ENCODE data around the gene CIAO2B. TPM values are rescaled to one million over a fixed set of nuclear protein-coding genes. Genes with fewer than 3 reads are reported as not detected.

The CIAO2B gene
- total RNA-seq (ENCODE audit: unreplicated experiment) = 89.4 TPM
- long read RNA-seq, transcript CIAO2B-203 (4 exons, 718 nt) = minor isoform, 11 of 102 reads
- long read RNA-seq, transcript CIAO2B-201 (5 exons, 676 nt) = major isoform, 85 of 102 reads
- long read RNA-seq, partial matches to known transcripts = 5 of 102 reads
- long read RNA-seq, other reads (novel, unspliced or antisense) = 1 of 102 reads

GRCh38 chr16:66934138-66934838 lies at the start of gene CIAO2B:
CIAO2B (minus strand) TSS chr16:66934402; CDS start chr16:66934364, 38 bp downstream.
- H3K4me3 Mint-ChIP-seq (ENCODE audit: unreplicated experiment) = peak within 1 kb of the TSS; percentile 95
- DNase-seq = peak; percentile 94
- no peaks in the 10 kb centered on the region for H3K36me3 Mint-ChIP-seq (ENCODE audit: unreplicated experiment)
- no peak for TF ChIP-seq CTCF (IDR thresholded peaks at IDR 0.05; ENCODE audit: partially characterized antibody, unreplicated experiment)
- peaks cover 8% of the 10 kb centered on the region for H3K4me1 Mint-ChIP-seq (ENCODE audit: low read depth, unreplicated experiment)
- H3K27ac Mint-ChIP-seq (ENCODE audit: unreplicated experiment) = peak within 1 kb of the TSS; percentile 82
- H3K9me3 Mint-ChIP-seq (ENCODE audit: unreplicated experiment) = peaks cover 3% of the 10 kb centered on the region
- H3K27me3 Mint-ChIP-seq (ENCODE audit: unreplicated experiment) = peaks cover 8% of the 10 kb centered on the region

GRCh38 chr16:66983033-66983432 lies 48.8 kb upstream of the CIAO2B start:
- Mint-ChIP-seq H3K27ac (ENCODE audit: unreplicated experiment) (no peak overlapping the region), H3K9me3 (ENCODE audit: unreplicated experiment) (peaks cover 4% of the 10 kb centered on the region), H3K36me3 (ENCODE audit: unreplicated experiment) (no peaks in the 10 kb centered on the region), H3K27me3 (ENCODE audit: unreplicated experiment) (peaks cover 2% of the 10 kb centered on the region), H3K4me3 (ENCODE audit: unreplicated experiment) (no peak overlapping the region), H3K4me1 (ENCODE audit: low read depth, unreplicated experiment) (no peaks in the 10 kb centered on the region)
- no peak for DNase-seq
- no peak for TF ChIP-seq CTCF (IDR thresholded peaks at IDR 0.05; ENCODE audit: partially characterized antibody, unreplicated experiment)

GRCh38 chr16:66979011-66979717 lies 45.0 kb upstream of the CIAO2B start:
- Mint-ChIP-seq H3K9me3 (ENCODE audit: unreplicated experiment) (peaks cover 2% of the 10 kb centered on the region), H3K27me3 (ENCODE audit: unreplicated experiment) (peaks cover 4% of the 10 kb centered on the region), H3K4me1 (ENCODE audit: low read depth, unreplicated experiment) (peaks cover 2% of the 10 kb centered on the region), H3K27ac (ENCODE audit: unreplicated experiment) (no peak overlapping the region), H3K4me3 (ENCODE audit: unreplicated experiment) (no peak overlapping the region), H3K36me3 (ENCODE audit: unreplicated experiment) (peaks cover 4% of the 10 kb centered on the region)
- DNase-seq = no peak
- no peak for TF ChIP-seq CTCF (IDR thresholded peaks at IDR 0.05; ENCODE audit: partially characterized antibody, unreplicated experiment)

- peak; percentile 96 for TF ChIP-seq CTCF (IDR thresholded peaks at IDR 0.05; ENCODE audit: partially characterized antibody, unreplicated experiment)
- peaks cover 2% of the 10 kb centered on the region for H3K4me1 Mint-ChIP-seq (ENCODE audit: low read depth, unreplicated experiment)
- H3K36me3 Mint-ChIP-seq (ENCODE audit: unreplicated experiment) = peaks cover 4% of the 10 kb centered on the region
Observed at GRCh38 chr16:66977341-66978113, 43.3 kb upstream of the CIAO2B start.

More at GRCh38 chr16:66977341-66978113, 43.3 kb upstream of the CIAO2B start:
- Mint-ChIP-seq H3K4me3 (ENCODE audit: unreplicated experiment) (no peak overlapping the region), H3K27me3 (ENCODE audit: unreplicated experiment) (peaks cover 4% of the 10 kb centered on the region), H3K27ac (ENCODE audit: unreplicated experiment) (no peak overlapping the region), H3K9me3 (ENCODE audit: unreplicated experiment) (peaks cover 2% of the 10 kb centered on the region)
- peak; percentile 89 for DNase-seq

Measured in glutamatergic neuron (in vitro differentiated cells).